ENCODE results near the gene NUBP2.
A peak's percentile ranks its signal among the peaks of the same experiment; 100 is the strongest.

Gene NUBP2

GRCh38 chr16:1772908-1773702 is 9.7 kb upstream of the NUBP2 start, which contains the start of gene MRPS34:
Gene MRPS34, minus strand, starts transcription at chr16:1773134. Its CDS starts 15 bp downstream, at chr16:1773119.
- peak; percentile 66 to 91 for DNase-seq

GRCh38 chr16:1773703-1774447 is 8.9 kb upstream of the NUBP2 start:
- DNase-seq = no peak

- DNase-seq = no peak
These were observed 8.3 kb upstream of the NUBP2 start for GRCh38 chr16:1774448-1774780.

- no peak for DNase-seq
These were observed 7.5 kb upstream of the NUBP2 start for GRCh38 chr16:1775006-1775845.

GRCh38 chr16:1775846-1776671 is 6.7 kb upstream of the NUBP2 start:
- DNase-seq = no peak

GRCh38 chr16:1776672-1776955 is 6.1 kb upstream of the NUBP2 start:
- no peak for DNase-seq

GRCh38 chr16:1776991-1777374 is 5.8 kb upstream of the NUBP2 start:
- DNase-seq = no peak

GRCh38 chr16:1777375-1778199 is 5.2 kb upstream of the NUBP2 start:
- DNase-seq = no peak

GRCh38 chr16:1778200-1779179 is 4.3 kb upstream of the NUBP2 start:
- DNase-seq = no peak

GRCh38 chr16:1779234-1779701 is 3.5 kb upstream of the NUBP2 start:
- DNase-seq = no peak

GRCh38 chr16:1779741-1780676 is 2.8 kb upstream of the NUBP2 start:
- no peak for DNase-seq

- no peak for DNase-seq
These were observed 2.1 kb upstream of the NUBP2 start for GRCh38 chr16:1780677-1781072.

GRCh38 chr16:1781254-1781653 is 1.5 kb upstream of the NUBP2 start:
- no peak for DNase-seq

- DNase-seq = no peak
These were observed 877 bp upstream of the NUBP2 start for GRCh38 chr16:1781758-1782407.

GRCh38 chr16:1784977-1785845 is 2.5 kb downstream of the NUBP2 start:
- no peak for DNase-seq

- DNase-seq = no peak
These were observed 3.0 kb downstream of the NUBP2 start for GRCh38 chr16:1785846-1786170.

GRCh38 chr16:1786242-1787055 is 3.7 kb downstream of the NUBP2 start:
- no peak for DNase-seq

Data from NCI-H187 (cell line).